ENCODE data around the gene YAP1. TPM values are rescaled to one million over a fixed set of nuclear protein-coding genes. Genes with fewer than 3 reads are reported as not detected.

The YAP1 gene
- total RNA-seq, 1 experiment from 2014 or later: 57.5 TPM

DNA sequence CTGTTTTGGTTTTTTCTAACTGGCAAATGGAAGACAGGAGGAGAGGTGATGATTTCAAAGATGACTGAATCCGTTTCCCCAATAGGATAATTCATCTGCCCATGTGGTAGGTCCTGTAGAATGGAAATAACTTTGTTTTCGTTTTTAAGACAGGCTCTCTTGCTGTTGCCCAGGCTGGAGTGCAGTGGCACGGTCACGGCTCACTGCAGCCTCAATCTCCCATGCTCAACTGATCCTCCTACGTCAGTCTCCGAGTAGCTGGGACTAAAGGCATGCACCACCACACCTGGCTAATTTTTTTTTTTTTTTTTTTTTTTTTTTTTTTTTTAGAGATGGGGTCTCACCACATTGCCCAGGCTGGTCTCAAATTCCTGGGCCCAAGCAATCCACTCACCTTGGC, 129.7 kb downstream of the YAP1 start:
- Mint-ChIP-seq H3K4me1 (ENCODE audit: low read depth, unreplicated experiment) (peaks cover 10% of the 10 kb centered on the region), H3K27ac (ENCODE audit: unreplicated experiment) (no peak overlapping the region), H3K4me3 (ENCODE audit: low read depth, unreplicated experiment) (no peak overlapping the region), H3K36me3 (ENCODE audit: insufficient read depth, unreplicated experiment) (no peaks in the 10 kb centered on the region), H3K27me3 (ENCODE audit: unreplicated experiment) (no peaks in the 10 kb centered on the region), H3K9me3 (ENCODE audit: low read depth, unreplicated experiment) (no peaks in the 10 kb centered on the region)
- no peak for DNase-seq
- intact Hi-C loops (cut with micrococcal nuclease; ENCODE audit: unreplicated experiment): no loop called here
- TF ChIP-seq, protein P1, sequence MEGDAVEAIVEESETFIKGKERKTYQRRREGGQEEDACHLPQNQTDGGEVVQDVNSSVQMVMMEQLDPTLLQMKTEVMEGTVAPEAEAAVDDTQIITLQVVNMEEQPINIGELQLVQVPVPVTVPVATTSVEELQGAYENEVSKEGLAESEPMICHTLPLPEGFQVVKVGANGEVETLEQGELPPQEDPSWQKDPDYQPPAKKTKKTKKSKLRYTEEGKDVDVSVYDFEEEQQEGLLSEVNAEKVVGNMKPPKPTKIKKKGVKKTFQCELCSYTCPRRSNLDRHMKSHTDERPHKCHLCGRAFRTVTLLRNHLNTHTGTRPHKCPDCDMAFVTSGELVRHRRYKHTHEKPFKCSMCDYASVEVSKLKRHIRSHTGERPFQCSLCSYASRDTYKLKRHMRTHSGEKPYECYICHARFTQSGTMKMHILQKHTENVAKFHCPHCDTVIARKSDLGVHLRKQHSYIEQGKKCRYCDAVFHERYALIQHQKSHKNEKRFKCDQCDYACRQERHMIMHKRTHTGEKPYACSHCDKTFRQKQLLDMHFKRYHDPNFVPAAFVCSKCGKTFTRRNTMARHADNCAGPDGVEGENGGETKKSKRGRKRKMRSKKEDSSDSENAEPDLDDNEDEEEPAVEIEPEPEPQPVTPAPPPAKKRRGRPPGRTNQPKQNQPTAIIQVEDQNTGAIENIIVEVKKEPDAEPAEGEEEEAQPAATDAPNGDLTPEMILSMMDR (IDR thresholded peaks at IDR 0.05; ENCODE audit: unreplicated experiment): no peak
- CTCF ChIA-PET: no interaction called here
- no TSS peak for BruUV-seq (replicated peaks)

DNA sequence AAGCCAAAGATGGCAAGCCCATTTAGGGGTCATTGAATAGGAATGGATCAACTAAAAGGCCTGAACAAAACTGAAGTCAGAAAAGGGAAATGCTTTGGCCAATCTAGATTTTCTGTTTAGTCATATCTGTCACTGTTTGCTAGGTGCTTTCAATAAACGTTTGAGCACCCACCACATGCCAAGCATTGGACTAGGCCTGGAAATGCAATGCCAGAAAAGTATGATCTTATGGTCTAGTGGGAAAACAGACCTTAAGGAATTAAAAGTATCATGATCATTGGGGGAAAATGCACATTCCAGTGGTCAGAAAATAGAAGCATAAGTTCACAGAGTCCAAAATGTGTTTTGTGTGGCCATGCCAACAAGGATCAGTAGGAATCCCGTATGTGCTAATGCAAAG, 130.3 kb downstream of the YAP1 start:
- no TSS peak for BruUV-seq (replicated peaks)
- DNase-seq: no peak
- H3K27me3 Mint-ChIP-seq (ENCODE audit: unreplicated experiment): no peaks in the 10 kb centered on the region
- H3K4me1 Mint-ChIP-seq (ENCODE audit: low read depth, unreplicated experiment): peaks cover 10% of the 10 kb centered on the region
- H3K9me3 Mint-ChIP-seq (ENCODE audit: low read depth, unreplicated experiment): no peaks in the 10 kb centered on the region
- no peaks in the 10 kb centered on the region for H3K36me3 Mint-ChIP-seq (ENCODE audit: insufficient read depth, unreplicated experiment)
- H3K27ac Mint-ChIP-seq (ENCODE audit: unreplicated experiment): no peak overlapping the region
- CTCF ChIA-PET: no interaction called here
- TF ChIP-seq, protein P1 (IDR thresholded peaks at IDR 0.05; ENCODE audit: unreplicated experiment): no peak
- intact Hi-C loops (cut with micrococcal nuclease; ENCODE audit: unreplicated experiment): no loop called here
- no peak overlapping the region for H3K4me3 Mint-ChIP-seq (ENCODE audit: low read depth, unreplicated experiment)

DNA sequence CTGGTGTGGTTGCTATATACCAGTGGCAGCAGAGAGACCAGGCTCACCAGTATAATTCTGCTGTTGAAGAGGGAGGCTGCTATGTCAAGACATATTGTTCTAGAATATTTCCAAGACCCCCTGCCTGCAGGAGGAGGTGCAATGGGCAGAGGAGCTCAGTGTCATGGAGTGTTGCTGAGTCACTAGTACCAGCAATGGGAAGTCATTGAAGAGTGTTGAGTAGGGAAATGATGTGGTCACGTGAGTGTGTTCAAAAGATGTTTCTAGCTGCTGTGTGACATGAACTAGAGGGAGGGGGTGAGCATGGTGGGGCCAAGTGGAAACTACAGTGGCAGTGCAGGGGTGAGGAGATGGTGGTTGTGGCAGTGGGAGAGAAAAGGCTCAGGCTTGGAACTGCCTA, 130.8 kb downstream of the YAP1 start:
- no peaks in the 10 kb centered on the region for H3K36me3 Mint-ChIP-seq (ENCODE audit: insufficient read depth, unreplicated experiment)
- no peaks in the 10 kb centered on the region for H3K9me3 Mint-ChIP-seq (ENCODE audit: low read depth, unreplicated experiment)
- H3K4me1 Mint-ChIP-seq (ENCODE audit: low read depth, unreplicated experiment): peaks cover 10% of the 10 kb centered on the region
- TF ChIP-seq, protein P1 (IDR thresholded peaks at IDR 0.05; ENCODE audit: unreplicated experiment): no peak
- H3K4me3 Mint-ChIP-seq (ENCODE audit: low read depth, unreplicated experiment): no peak overlapping the region
- no TSS peak for BruUV-seq (replicated peaks)
- H3K27ac Mint-ChIP-seq (ENCODE audit: unreplicated experiment): peak overlapping the region; percentile 61
- intact Hi-C loops (cut with micrococcal nuclease; ENCODE audit: unreplicated experiment): no loop called here
- DNase-seq: no peak
- H3K27me3 Mint-ChIP-seq (ENCODE audit: unreplicated experiment): no peaks in the 10 kb centered on the region
- CTCF ChIA-PET: no interaction called here

DNA sequence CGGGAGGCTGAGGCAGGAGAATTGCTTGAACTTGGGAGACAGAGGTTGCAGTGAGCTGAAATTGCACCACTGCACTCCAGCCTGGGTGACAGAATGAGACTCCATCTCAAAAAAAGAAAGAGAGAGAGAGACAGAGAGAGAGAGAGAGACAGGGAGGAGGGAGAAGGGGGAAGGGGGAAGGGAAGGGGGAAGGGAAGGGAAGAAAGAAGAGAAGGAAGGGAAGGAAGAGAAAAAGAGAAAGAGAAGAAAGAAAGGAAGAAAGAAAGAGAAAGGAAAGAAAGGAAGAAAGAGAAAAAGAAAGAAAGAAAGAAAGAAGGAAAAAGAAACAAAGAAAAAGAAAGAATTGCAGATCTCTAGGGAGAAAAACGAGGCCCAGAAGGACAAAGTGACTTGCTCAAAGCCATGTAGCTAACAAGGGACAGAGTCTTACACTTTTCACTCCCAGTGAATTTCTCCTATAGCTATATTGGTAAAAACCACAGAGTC, 133.2 kb downstream of the YAP1 start:
- DNase-seq: no peak
- no peaks in the 10 kb centered on the region for H3K36me3 Mint-ChIP-seq (ENCODE audit: insufficient read depth, unreplicated experiment)
- TF ChIP-seq, protein P1 (IDR thresholded peaks at IDR 0.05; ENCODE audit: unreplicated experiment): no peak
- no peak overlapping the region for H3K27ac Mint-ChIP-seq (ENCODE audit: unreplicated experiment)
- intact Hi-C loops (cut with micrococcal nuclease; ENCODE audit: unreplicated experiment): no loop called here
- no TSS peak for BruUV-seq (replicated peaks)
- H3K4me3 Mint-ChIP-seq (ENCODE audit: low read depth, unreplicated experiment): no peak overlapping the region
- H3K9me3 Mint-ChIP-seq (ENCODE audit: low read depth, unreplicated experiment): no peaks in the 10 kb centered on the region
- no peaks in the 10 kb centered on the region for H3K27me3 Mint-ChIP-seq (ENCODE audit: unreplicated experiment)
- peaks cover 10% of the 10 kb centered on the region for H3K4me1 Mint-ChIP-seq (ENCODE audit: low read depth, unreplicated experiment)
- CTCF ChIA-PET: interaction anchor here (1.2 kb wide), 1 partner anchor 25 kb away, joined by 6 read pairs; no protein-coding TSS in a partner anchor

Measured in Calu3 (cell line).